ENCODE results near the gene PPRC1. TPM values are rescaled to one million over a fixed set of nuclear protein-coding genes. Genes with fewer than 3 reads are reported as not detected.

The PPRC1 gene
- total and polyA plus RNA-seq, 7 donors: 4.2 to 39.9 (median 12.5) TPM

DNA sequence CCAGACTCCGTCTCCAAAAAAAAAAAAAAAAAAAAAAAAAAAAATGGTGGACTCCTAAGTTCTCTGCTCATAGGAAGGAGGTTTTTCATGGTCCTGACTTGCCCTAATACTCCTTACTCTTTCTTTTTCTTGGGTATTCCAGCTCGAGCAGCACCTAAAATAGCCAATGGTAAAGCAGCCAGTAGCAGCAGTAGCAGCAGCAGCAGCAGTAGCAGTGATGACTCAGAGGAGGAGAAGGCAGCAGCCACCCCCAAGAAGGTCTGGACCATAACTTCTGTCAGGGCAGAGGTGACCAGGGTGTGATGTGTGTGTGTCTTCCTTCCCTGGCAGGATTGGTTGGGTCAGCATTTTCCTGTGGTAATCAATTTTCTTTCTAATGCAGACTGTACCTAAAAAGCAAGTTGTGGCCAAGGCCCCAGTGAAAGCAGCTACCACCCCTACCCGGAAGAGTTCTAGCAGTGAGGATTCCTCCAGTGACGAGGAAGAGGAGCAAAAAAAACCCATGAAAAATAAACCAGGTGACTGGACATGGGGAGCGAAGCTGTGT is 26.3 kb downstream of the PPRC1 start:
- no peaks in the 10 kb centered on the region for H3K27me3 ChIP-seq
- intact Hi-C loops (cut with DNase I): no loop called here
- no peak for TF ChIP-seq EP300 (IDR thresholded peaks at IDR 0.05)
- no peak for TF ChIP-seq POLR2A (IDR thresholded peaks at IDR 0.05)
- TF ChIP-seq POLR2AphosphoS5 (IDR thresholded peaks at IDR 0.05): no peak
- TF ChIP-seq, protein P1, sequence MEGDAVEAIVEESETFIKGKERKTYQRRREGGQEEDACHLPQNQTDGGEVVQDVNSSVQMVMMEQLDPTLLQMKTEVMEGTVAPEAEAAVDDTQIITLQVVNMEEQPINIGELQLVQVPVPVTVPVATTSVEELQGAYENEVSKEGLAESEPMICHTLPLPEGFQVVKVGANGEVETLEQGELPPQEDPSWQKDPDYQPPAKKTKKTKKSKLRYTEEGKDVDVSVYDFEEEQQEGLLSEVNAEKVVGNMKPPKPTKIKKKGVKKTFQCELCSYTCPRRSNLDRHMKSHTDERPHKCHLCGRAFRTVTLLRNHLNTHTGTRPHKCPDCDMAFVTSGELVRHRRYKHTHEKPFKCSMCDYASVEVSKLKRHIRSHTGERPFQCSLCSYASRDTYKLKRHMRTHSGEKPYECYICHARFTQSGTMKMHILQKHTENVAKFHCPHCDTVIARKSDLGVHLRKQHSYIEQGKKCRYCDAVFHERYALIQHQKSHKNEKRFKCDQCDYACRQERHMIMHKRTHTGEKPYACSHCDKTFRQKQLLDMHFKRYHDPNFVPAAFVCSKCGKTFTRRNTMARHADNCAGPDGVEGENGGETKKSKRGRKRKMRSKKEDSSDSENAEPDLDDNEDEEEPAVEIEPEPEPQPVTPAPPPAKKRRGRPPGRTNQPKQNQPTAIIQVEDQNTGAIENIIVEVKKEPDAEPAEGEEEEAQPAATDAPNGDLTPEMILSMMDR (IDR thresholded peaks at IDR 0.05): no peak
- 94 to 95% methylated on average over 5 of the region's 5 CpGs for WGBS, 2 donors
- H3K36me3 ChIP-seq: peaks cover 49 to 89% (median 56%) of the 10 kb centered on the region in 4 donors
- no peak overlapping the region for H3K4me3 ChIP-seq
- H3K4me1 ChIP-seq: peaks cover 0 to 7% (median 3%) of the 10 kb centered on the region in 4 donors
- no peaks in the 10 kb centered on the region for H3K9me3 ChIP-seq
- H3K27ac ChIP-seq: no peak overlapping the region
- no peak for DNase-seq

DNA sequence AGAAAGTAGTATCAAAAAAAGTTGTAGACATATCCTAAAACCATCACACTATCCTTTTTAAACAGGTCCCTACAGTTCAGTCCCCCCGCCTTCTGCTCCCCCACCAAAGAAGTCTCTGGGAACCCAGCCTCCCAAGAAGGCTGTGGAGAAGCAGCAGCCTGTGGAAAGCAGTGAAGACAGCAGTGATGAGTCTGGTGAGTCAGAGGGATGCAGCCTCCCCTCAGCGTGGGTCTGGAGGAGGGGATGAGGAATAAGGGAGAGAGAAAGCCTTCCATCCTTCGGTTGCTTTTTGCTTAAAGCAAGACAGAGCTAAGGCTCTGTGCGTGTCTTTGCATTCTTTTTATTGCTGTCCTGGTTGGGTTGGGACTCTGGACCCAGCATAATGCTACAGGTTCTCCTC is 27.0 kb downstream of the PPRC1 start:
- intact Hi-C loops (cut with DNase I): no loop called here
- TF ChIP-seq EP300 (IDR thresholded peaks at IDR 0.05) (no peak), POLR2AphosphoS5 (IDR thresholded peaks at IDR 0.05) (no peak), POLR2A (IDR thresholded peaks at IDR 0.05) (no peak)
- TF ChIP-seq, protein P1 (IDR thresholded peaks at IDR 0.05): no peak
- H3K27ac ChIP-seq: no peak overlapping the region
- H3K4me1 ChIP-seq: no peaks in the 10 kb centered on the region
- no peak overlapping the region for H3K4me3 ChIP-seq
- WGBS, 2 donors: 92 to 98% methylated on average over 4 of the region's 4 CpGs
- peaks cover 49 to 86% (median 56%) of the 10 kb centered on the region in 4 donors for H3K36me3 ChIP-seq
- no peaks in the 10 kb centered on the region for H3K9me3 ChIP-seq
- no peak for DNase-seq
- no peaks in the 10 kb centered on the region for H3K27me3 ChIP-seq

DNA sequence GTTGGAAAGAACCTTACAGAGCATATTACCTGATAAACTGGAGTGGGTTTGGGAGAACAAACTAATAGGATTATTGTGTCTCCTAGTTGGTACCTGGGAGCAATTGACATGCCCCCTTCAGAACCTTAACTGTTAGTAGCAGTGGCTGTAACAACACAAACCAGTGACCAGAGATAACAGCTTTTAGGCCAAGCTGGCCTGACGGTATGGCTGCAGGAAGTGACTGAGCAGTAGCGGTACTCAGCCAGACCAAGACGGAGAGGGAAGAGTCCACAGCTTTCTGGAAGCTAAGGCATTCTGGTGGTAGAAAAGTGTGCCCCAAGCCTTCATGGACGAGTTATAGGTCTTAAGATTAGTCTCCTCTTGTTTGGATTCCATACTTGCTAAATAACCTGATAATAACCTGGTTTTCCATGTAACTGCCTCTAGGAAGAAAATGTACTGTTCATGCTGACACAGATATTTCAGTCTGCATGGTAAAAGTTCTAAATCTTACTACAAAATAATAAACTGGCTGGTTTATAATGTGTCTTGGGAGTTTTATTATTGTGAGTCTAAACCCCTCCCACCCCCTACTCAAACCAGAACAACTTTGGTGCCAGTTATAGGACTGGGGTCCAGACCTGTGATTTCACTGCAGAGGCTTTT is 30.6 kb downstream of the PPRC1 start:
- H3K4me1 ChIP-seq: no peaks in the 10 kb centered on the region
- no peaks in the 10 kb centered on the region for H3K27me3 ChIP-seq
- no peak for TF ChIP-seq EP300 (IDR thresholded peaks at IDR 0.05)
- TF ChIP-seq POLR2A (IDR thresholded peaks at IDR 0.05): no peak
- TF ChIP-seq POLR2AphosphoS5 (IDR thresholded peaks at IDR 0.05): no peak
- TF ChIP-seq, protein P1 (IDR thresholded peaks at IDR 0.05): no peak
- H3K9me3 ChIP-seq: no peaks in the 10 kb centered on the region
- H3K4me3 ChIP-seq: no peak overlapping the region
- WGBS, 2 donors: 80 to 81% methylated on average over 4 of the region's 4 CpGs
- no peak for DNase-seq
- peaks cover 41 to 59% (median 45%) of the 10 kb centered on the region in 4 donors for H3K36me3 ChIP-seq
- no peak overlapping the region for H3K27ac ChIP-seq
- intact Hi-C loops (cut with DNase I): no loop called here

DNA sequence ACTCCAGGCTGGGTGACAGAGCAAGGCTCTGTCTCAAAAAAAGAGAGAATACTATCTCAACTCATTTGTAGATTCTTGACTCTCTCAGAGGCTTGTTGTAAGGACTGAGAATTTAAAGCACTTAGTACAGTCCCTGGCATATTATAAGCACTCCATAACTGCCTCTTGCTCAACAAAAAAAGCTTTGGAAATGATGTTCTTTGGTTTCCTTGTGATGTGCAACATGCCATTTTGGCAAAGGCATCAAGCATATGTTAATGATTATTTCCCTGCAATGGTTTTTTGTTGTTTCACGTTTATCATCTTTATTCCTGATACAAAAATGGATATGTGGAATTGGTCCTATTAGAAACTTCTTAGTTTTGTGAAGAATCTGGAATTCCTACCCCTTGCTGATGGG is 35.0 kb downstream of the PPRC1 start:
- intact Hi-C loops (cut with DNase I): no loop called here
- DNase-seq: no peak
- TF ChIP-seq POLR2AphosphoS5 (IDR thresholded peaks at IDR 0.05) (no peak), POLR2A (IDR thresholded peaks at IDR 0.05) (no peak), EP300 (IDR thresholded peaks at IDR 0.05) (no peak)
- TF ChIP-seq, protein P1 (IDR thresholded peaks at IDR 0.05): no peak
- no peak overlapping the region for H3K4me3 ChIP-seq
- H3K9me3 ChIP-seq: no peaks in the 10 kb centered on the region
- H3K27me3 ChIP-seq: no peaks in the 10 kb centered on the region
- no peak overlapping the region for H3K27ac ChIP-seq
- H3K4me1 ChIP-seq: peaks cover 0 to 6% (median 3%) of the 10 kb centered on the region in 4 donors
- WGBS, 2 donors: 35 to 76% methylated on average over 1 of the region's 1 CpG
- H3K36me3 ChIP-seq: peaks cover 0 to 15% (median 8%) of the 10 kb centered on the region in 4 donors

Measured in sigmoid colon (tissue), 7 donors.